NCI-H2171 treated with DMSO at 0.1 percent for 48 hours (cell line): ENCODE results near the gene THADA.
A peak's percentile ranks its signal among the peaks of the same experiment; 100 is the strongest.
"Not testable (repeated sequence)": the region's sequence is repeated elsewhere in the genome, so short reads cannot be mapped to it uniquely, and the experiment has no call there.

Experiments
- DNase-seq: peaks from one replicate; lab custom pipeline; 2025; lab: John Stamatoyannopoulos, UW

Gene THADA, protein sequence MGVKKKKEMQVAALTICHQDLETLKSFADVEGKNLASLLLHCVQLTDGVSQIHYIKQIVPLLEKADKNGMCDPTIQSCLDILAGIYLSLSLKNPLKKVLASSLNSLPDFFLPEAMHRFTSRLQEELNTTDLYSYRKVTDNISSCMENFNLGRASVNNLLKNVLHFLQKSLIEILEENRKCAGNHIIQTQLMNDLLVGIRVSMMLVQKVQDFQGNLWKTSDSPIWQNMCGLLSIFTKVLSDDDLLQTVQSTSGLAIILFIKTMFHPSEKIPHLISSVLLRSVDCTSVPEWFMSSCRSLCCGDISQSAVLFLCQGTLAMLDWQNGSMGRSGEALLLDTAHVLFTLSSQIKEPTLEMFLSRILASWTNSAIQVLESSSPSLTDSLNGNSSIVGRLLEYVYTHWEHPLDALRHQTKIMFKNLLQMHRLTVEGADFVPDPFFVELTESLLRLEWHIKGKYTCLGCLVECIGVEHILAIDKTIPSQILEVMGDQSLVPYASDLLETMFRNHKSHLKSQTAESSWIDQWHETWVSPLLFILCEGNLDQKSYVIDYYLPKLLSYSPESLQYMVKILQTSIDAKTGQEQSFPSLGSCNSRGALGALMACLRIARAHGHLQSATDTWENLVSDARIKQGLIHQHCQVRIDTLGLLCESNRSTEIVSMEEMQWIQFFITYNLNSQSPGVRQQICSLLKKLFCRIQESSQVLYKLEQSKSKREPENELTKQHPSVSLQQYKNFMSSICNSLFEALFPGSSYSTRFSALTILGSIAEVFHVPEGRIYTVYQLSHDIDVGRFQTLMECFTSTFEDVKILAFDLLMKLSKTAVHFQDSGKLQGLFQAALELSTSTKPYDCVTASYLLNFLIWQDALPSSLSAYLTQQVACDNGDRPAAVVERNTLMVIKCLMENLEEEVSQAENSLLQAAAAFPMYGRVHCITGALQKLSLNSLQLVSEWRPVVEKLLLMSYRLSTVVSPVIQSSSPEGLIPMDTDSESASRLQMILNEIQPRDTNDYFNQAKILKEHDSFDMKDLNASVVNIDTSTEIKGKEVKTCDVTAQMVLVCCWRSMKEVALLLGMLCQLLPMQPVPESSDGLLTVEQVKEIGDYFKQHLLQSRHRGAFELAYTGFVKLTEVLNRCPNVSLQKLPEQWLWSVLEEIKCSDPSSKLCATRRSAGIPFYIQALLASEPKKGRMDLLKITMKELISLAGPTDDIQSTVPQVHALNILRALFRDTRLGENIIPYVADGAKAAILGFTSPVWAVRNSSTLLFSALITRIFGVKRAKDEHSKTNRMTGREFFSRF (N-terminal part only)

DNA sequence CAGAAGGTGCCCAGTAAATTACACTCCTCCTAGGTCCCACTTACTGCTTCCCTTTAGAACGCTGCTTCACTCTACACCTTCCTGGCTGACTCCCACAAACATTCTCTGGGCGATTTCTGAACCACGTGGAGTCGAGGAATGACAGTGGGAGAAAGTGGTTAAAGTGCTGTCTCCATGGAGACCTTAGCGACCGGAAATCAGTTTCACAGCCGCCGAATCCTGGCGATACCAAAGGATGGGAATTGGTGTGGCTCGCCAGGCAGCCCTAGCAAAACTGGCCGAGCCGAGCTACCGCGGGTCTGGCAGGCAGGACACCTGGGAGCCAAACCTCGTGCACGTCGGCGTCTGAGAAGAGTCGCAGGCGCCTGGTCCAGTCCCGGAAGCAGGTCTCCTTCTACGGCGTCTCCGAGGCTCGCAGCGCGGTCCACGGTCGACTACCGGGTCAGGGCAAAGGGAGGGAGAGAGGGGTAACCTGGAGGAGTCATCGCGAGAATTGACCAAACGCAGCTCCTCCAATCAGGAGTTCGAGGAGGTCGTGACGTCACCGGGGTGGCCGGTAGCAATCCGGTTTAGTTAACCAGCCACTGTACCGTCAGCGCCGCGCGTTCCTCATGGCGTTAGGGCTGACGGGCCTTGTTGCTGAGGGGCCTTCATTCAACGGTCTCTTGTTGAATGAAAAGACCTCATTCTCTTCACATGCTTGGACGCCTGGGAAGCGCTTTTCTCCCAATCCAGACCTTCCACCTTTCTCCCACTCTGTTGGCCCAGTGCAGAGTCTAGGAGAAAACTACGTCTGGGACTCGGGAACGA is at the start of gene THADA:
Gene THADA, minus strand, starts transcription at position 436 of the 810 bp plus-strand sequence. CDS start 3,646 bp downstream, outside the sequence.
- DNase-seq, result peak; percentile 97

DNA sequence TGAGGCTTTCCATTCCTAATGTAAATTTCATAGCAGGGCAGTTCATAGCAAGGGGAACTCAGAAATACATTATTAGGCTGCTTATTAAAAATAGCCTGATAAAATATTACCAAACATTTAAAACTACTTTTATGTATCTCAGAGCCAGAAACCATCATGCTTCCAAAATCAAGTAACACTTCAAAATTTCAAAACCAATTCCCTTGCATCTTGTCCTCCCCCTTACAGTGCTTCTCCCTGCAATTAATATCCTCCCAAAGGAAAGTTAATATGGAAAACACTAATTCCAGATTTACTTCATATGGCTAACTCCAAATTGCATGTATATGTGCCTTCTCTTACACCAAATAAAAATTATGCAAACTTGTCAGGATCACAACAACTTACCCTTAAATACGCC is 47.8 kb upstream of the THADA start:
- DNase-seq, result no peak

DNA sequence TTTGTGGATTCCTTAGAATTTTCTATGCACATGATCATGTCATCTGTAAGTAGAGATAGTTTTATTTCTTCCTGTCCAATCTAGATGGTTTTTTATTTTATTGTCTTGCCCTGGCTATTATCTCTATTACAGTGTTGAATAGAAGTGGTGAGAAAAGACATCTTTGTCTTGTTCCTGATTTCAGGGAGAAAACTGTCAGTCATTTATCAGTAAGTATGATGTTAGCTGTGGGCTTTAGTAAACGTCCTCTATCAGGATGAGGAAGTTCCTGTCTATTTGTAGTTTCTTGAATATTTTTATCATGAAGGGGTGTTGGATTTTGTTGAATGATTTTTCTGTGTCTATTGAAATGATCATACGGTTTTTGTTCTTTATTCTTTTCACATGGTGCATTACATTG is 46.5 kb upstream of the THADA start:
- DNase-seq, result no peak

DNA sequence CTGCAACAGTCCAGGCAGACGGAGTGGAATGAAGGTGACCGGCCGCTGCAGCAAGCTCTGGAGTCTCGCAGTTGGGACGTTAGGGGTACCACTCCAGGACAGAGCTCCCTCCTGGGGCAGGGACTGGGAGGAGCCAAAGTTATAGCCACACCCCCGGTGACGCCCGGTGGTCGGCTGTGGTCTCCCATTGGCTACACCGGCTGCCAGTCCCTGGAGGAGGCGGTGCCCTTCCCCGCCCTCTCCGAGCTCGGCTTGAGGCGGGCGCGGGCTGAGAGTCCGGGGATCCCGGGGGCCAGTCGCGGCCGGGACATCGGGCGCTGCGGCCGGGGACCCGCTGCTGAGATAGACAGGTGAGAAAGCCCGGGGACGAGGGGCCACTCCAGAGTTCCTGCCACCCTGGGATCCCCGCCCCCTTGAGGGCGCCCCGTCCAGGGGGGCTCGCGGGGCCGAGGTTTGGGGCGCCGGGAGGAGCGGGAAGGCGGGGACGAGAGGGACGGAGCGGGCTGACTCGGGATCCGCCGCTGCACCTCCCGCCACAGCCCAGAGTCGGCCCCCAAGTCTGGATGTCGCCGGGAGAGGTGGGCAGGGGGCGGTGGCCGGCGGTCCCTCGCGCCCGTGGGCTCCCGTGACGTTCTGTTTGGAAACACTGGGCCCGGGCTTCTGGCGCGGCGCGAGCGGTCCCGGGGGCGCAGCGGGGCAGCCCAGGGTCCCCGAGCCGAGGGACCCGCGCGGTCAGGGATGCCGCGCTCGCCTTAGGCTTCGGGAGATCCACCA is 41.4 kb upstream of the THADA start, which contains the start of gene PLEKHH2:
Gene PLEKHH2, plus strand, starts transcription at position 231 of the 774 bp plus-strand sequence. CDS start 7,414 bp downstream, outside the sequence.
- peak; percentile 64 for DNase-seq

DNA sequence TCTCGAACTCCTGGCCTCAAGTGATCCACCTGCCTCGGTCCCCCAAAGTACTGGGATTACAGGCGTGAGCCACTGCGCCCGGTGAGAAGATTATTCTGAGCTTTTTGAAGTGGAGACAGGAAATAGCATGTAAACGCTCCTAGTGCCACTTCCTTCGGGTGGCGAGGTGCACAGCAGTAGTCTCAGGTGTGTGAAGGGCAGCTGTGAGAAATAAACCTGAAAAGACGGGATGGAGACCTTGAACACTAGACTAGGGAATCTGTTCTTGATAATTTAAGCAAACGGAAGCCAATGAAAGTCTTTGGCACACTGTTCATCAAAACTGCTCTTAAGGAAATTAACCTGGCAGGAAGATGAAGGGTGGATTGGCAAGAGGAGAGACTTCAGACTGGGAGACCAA is 40.8 kb upstream of the THADA start:
- DNase-seq, result no peak

DNA sequence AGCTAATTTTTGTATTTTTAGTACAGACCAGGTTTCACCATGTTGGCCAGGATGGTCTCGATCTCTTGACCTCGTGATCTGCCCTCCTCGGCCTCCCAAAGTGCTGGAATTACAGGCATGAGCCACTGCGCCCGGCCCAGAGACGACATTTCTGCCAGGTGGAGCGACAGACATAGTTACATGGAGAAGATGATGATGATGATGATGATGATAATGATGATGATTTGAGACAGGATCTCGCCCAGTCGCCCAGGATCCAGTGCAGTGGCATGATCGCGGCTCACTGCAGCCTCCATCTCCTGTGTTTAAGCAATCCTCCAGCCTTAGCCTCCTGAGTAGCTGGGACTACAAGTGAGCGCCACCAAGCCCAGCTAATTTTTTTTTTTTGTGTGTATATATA is 40.3 kb upstream of the THADA start:
- not testable (repeated sequence) for DNase-seq

DNA sequence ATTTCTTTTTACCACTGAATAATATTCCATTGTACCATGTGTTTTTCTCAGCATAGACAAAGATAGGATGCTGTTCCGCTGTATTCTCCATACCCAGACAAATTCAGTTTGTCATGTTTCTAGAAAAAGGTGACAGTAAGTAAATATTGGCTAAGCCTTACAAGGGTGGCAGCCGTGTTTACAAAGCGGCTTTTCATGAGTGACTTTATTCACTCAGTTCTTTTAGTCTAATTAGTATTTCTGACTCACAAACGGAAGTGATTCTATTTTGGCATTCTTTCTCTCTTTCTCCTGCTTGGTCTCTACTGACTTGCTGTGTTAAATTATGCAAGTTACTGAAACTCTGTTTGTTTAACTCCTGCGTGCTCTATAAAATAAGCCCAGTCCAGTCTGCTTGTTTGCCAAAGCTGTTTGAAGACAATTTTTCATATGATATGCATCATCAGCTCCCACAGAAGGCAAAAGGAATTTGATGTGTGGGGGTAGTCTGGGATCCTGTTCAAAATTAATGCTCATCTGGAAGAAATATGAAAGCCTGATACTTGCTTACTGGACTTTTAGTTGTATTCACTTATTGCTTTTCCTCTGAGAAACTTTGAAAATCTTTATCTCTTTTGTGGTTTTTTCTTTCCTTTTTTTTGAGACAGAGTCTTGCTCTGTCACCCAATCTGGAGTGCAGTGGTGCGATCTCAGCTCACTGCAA is 38.9 kb upstream of the THADA start:
- no peak for DNase-seq

DNA sequence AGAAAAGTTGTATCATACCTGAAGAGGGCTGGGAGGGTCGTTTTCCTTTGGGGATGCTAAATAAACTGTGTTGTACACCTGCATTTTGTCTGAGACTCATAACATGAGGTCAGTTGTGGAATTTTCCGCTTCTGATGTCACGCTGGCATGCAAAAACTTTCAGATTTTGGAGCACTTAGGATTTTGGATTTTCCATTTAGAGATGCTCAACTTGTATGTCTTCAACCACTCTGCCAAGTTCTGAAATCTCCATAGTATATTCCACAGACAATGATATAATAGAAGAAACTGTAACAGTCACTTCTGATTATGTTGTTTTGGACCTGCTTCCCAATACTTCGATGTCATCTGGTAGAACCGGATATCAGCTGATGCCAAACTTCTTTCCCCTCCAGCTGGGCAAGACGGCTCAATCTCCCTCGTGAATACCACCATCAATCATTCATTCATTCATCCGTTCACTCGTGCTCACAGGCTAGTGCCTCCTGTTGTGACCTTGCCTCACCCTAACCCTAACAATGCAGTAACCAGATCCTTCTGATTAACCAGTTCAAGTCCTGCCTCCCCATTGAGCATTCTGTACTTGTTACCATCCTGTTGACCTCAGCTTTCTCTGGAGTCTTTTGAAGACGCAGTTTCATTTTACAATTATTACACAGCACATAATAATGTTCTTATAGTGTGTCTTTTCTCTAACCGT is 35.9 kb upstream of the THADA start:
- no peak for DNase-seq

DNA sequence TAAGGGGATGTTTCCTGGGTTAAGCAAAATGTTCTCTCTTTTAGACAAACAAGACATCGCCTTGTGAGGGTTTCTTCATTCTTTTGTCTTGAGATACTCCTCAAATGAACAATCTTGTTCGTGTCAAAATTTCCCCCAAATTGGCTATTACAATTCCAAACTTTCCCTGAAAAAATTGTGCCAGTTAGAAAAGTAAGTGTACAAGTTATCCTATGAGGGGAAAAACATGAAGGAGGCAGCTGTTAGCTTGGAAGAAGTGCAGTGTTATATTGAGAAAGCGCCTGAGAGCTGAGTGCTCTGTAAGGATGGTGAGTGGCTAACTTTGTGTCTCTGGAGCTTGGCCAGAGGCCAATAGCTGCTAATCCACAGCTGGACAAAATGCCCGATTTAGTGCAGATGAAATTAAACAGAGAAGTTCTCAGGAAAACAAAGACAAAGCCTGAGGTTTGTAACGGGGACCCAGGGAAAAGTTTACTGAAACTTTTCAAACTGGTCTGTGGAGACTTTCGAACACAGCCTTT is 27.2 kb upstream of the THADA start:
- no peak for DNase-seq

DNA sequence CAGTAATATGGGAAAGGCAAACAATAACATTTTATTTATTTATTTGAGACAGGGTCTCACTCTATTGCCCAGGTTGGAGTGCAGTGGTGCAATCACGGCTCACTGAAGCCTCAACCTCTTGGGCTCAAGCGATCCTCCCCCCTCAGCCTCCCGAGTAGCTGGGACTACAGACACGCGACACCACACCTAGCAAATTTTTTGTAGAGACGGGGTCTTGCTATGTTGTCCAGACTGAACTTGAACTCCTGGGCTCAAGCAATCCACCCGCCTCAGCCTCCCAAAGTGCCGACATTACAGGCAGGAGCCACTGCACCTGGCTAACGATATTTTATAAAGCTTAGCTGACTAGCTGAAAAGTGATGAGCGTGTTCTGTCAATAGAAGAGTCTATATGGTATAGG is 23.7 kb upstream of the THADA start:
- no peak for DNase-seq

DNA sequence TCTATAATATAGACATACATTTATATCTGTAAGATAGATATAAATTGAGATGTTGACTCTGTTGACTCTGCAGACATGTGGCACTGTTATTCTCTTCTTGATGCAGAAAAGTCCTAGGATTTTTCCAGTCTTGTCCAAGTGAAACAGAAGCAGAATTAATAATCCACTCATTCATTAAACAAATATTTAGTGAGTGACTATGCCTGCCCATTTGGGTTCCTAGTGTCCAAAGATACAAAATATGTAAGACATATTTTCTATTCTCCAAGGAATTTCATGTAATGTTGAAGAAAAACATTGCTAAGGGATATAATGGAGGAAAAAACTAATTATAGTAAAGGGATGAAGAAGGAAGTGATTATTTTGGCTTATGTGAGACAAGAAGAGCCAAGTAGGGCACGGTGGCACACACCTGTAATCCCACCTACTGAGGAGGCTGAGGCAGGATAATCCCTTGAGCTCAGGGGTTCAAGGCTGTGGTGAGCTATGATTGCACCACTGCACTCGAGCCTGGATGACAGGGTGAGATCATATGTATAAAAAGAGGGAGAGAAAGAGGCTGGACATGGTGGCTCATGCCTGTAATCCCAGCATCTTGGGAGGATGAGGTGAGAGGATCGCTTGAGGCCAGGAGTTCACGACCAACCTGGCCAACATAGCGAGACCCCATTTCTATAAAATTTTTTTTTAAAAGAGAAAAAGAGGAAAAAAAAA is 21.3 kb upstream of the THADA start:
- DNase-seq, result no peak

DNA sequence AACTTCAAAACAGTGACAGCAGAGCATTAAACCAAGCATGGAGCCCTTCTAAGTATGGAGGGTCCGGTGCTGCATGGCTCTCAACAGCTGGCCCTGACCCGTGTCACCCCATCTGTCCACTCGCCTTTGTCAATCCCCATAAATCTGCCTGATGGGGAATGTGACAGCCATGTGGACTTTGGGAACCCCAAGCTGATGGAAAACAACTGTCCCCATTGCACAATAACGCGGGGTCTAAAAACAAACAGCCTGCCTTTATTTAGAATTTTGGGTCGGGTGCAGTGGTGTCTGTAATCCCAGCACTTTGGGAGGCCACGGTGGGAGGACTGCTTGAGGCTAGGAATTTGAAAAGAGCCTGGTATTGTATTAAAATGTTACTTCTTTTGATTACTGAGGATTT is 17.1 kb upstream of the THADA start:
- no peak for DNase-seq

DNA sequence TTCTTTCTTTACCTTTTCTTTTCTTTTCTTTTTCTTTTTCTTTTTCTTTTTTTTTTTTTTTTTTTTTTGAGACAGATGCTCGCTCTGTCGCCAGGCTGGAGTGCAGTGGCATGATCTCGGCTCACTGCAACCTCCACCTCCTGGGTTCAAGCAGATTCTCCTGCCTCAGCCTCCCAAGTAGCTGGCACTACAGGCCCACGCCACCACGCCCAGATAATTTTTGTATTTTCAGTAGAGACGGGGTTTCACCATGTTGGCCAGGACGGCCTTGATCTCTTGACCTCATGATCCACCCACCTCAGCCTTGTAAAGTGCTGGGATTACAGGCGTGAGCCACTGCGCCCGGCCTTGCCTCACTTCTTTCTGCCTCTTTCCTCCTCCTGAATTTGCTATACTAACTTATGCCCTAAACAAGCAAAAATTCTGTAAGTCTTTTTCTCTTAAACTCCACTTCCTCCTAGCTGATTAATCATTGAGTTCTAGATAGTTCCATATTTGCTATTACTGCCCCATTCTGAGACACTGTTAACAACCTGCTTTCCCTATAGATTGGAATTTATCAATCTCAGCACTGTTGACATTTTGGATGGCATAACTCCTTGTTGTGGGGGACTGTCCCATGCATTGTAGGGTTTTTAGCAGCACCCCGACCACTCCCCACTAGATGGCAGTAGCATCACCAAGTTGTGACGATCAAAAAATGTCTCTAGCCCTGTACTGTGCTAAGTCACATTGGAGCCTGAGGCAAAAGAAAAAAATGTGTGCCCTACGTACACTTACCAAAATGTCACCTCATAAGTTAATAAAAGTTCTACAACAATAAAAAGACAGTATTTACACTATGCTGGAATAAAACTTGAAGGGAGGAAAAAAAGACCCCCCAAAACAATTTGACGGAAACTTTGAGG is 16.4 kb upstream of the THADA start:
- DNase-seq, result peak; percentile 71

DNA sequence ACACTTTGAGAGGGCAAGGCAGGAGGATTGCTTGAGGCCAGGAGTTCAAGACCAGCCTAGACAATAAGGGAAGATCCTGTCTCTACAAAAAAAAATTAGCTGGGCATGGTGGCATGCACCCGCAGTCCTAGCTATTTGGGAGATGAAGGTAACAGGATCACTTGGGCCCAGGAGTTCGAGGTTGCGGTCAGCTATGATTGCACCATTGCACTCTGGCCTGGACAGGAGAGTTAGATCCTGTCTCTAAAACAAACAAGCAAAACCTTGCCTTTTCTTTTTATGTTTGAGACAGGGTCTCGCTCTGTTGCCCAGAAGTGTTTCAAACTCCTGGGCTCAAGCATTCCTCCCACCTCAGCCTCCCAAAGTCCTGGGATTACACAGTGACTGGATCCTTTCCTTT is 14.5 kb upstream of the THADA start:
- no peak for DNase-seq

DNA sequence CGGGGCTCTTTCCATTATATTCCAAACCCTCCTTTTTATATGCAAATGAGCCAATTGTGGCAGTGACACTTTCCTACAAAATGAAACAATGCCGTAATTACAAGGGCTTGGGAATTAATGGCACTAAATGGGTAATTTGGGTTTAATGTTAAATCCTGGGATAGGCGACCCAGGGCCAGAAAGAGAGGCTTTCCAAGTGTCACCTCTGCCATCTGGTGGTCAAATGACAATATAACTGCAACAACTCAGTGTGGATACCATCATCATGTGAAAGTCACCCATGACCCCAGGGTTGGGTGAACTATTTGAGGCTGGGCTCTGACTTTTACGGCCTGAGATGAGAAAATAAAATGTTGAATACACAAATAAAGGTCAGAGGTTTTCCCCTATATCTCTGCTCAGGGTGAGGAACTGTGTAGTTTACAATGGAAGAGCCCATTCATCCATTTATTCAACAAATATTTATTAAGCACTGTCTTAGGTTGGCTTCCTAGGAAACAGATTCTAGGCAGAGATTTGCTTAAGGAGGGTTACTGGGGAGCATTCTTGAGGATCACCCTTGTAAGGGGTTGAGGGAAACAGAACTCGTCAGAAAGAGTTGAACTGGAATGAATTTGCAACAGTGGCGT is 13.6 kb upstream of the THADA start:
- peak; percentile 49 for DNase-seq

DNA sequence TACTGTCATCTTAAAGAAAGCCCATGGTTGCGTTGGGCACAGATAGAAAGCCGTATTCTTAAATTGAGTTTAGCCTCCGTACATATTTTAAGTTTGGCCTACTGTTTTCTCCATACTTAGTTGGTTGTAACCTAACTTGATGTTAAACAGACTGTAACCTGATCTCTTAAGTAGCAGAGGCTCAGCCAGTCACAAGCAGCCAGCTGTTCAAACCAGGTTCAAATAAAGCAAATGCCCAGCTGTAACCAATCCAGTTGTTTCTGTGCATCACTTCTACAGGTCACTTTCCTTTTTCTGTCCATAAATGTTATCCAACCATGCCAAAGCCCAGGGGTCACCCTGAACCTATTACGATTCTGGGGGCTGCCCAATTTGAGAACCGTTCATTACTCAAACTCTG is 10.0 kb upstream of the THADA start:
- DNase-seq, result peak; percentile 71
